Measurements from ENCODE around the gene LDB1. TPM values are rescaled to one million over a fixed set of nuclear protein-coding genes. Genes with fewer than 3 reads are reported as not detected.

LDB1 gene, protein sequence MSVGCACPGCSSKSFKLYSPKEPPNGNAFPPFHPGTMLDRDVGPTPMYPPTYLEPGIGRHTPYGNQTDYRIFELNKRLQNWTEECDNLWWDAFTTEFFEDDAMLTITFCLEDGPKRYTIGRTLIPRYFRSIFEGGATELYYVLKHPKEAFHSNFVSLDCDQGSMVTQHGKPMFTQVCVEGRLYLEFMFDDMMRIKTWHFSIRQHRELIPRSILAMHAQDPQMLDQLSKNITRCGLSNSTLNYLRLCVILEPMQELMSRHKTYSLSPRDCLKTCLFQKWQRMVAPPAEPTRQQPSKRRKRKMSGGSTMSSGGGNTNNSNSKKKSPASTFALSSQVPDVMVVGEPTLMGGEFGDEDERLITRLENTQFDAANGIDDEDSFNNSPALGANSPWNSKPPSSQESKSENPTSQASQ
- polyA plus RNA-seq = 24.8 TPM

DNA sequence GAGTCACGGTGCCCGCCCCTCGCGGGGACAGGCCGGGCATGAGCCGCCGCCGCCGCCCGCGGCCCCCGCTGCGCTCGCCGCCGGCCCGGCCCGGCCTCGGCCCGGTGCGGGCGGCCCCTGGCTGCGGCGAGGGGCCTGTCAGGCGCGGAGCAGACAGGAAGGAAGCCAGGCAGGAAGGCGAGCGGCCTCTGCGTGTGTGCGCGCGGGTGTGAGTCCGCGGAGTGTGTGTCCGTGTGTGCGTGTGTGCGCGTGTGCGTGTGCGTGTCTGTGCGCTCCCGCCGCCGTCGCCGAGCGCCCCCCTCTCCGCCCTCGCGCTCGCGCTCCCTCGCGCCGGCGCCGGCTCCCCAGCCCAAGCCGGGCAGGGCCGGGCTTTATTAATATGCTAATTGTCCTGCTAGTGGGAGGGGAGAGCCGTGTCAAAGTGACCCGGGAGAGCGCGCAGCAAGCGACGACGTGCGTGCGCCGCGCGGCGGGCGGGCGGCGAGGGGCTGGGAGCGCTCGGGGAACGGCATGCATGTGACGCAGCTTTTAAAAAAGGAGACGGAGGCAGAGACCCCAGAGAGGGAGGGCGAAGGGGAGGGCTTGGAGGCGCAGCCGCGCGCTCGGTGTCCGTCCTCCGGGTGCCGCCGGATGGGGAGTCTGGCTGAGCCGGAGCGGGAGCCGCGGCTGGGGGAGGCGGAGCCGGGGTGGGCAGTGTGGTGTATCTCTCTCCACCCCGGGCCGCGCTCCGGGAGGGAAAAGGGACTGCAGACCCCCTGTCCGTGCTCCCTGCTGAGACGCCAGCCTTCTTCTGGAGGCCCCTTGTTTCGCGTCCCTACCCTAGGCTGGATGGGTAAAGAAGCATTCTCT, at the start of gene LDB1:
LDB1 (minus strand) TSS at position 227 of the 849 bp plus-strand sequence. CDS start 258 bp downstream, outside the sequence.
- Mint-ChIP-seq H3K36me3 (no peaks in the 10 kb centered on the region), H3K27me3 (no peaks in the 10 kb centered on the region), H3K4me3 (peak within 1 kb of the TSS; percentile 82 to 98 (median 94)), H3K4me1 (peaks cover 17 to 35% (median 31%) of the 10 kb centered on the region in 3 donors), H3K27ac (peak within 1 kb of the TSS; percentile 94 to 97 (median 94)), H3K9me3 (no peaks in the 10 kb centered on the region)

DNA sequence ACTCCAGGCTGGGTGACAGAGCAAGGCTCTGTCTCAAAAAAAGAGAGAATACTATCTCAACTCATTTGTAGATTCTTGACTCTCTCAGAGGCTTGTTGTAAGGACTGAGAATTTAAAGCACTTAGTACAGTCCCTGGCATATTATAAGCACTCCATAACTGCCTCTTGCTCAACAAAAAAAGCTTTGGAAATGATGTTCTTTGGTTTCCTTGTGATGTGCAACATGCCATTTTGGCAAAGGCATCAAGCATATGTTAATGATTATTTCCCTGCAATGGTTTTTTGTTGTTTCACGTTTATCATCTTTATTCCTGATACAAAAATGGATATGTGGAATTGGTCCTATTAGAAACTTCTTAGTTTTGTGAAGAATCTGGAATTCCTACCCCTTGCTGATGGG, 47.7 kb upstream of the LDB1 start:
- peak overlapping the region in 1 of 4 donors; percentile 8 for H3K4me3 Mint-ChIP-seq
- peaks cover 2% of the 10 kb centered on the region for H3K36me3 Mint-ChIP-seq
- peaks cover 4 to 6% (median 5%) of the 10 kb centered on the region in 3 donors for H3K4me1 Mint-ChIP-seq
- H3K27me3 Mint-ChIP-seq = no peaks in the 10 kb centered on the region
- H3K9me3 Mint-ChIP-seq = no peaks in the 10 kb centered on the region
- no peak overlapping the region for H3K27ac Mint-ChIP-seq

DNA sequence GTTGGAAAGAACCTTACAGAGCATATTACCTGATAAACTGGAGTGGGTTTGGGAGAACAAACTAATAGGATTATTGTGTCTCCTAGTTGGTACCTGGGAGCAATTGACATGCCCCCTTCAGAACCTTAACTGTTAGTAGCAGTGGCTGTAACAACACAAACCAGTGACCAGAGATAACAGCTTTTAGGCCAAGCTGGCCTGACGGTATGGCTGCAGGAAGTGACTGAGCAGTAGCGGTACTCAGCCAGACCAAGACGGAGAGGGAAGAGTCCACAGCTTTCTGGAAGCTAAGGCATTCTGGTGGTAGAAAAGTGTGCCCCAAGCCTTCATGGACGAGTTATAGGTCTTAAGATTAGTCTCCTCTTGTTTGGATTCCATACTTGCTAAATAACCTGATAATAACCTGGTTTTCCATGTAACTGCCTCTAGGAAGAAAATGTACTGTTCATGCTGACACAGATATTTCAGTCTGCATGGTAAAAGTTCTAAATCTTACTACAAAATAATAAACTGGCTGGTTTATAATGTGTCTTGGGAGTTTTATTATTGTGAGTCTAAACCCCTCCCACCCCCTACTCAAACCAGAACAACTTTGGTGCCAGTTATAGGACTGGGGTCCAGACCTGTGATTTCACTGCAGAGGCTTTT, 43.3 kb upstream of the LDB1 start:
- Mint-ChIP-seq H3K4me1 (no peaks in the 10 kb centered on the region), H3K27me3 (no peaks in the 10 kb centered on the region), H3K9me3 (no peaks in the 10 kb centered on the region), H3K36me3 (peaks cover 2% of the 10 kb centered on the region), H3K27ac (no peak overlapping the region), H3K4me3 (no peak overlapping the region)

DNA sequence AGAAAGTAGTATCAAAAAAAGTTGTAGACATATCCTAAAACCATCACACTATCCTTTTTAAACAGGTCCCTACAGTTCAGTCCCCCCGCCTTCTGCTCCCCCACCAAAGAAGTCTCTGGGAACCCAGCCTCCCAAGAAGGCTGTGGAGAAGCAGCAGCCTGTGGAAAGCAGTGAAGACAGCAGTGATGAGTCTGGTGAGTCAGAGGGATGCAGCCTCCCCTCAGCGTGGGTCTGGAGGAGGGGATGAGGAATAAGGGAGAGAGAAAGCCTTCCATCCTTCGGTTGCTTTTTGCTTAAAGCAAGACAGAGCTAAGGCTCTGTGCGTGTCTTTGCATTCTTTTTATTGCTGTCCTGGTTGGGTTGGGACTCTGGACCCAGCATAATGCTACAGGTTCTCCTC, 39.7 kb upstream of the LDB1 start:
- H3K27ac Mint-ChIP-seq = no peak overlapping the region
- no peaks in the 10 kb centered on the region for H3K27me3 Mint-ChIP-seq
- H3K36me3 Mint-ChIP-seq = peaks cover 2% of the 10 kb centered on the region
- H3K4me3 Mint-ChIP-seq = no peak overlapping the region
- no peaks in the 10 kb centered on the region for H3K9me3 Mint-ChIP-seq
- peaks cover 0 to 3% (median 0%) of the 10 kb centered on the region in 3 donors for H3K4me1 Mint-ChIP-seq

DNA sequence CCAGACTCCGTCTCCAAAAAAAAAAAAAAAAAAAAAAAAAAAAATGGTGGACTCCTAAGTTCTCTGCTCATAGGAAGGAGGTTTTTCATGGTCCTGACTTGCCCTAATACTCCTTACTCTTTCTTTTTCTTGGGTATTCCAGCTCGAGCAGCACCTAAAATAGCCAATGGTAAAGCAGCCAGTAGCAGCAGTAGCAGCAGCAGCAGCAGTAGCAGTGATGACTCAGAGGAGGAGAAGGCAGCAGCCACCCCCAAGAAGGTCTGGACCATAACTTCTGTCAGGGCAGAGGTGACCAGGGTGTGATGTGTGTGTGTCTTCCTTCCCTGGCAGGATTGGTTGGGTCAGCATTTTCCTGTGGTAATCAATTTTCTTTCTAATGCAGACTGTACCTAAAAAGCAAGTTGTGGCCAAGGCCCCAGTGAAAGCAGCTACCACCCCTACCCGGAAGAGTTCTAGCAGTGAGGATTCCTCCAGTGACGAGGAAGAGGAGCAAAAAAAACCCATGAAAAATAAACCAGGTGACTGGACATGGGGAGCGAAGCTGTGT, 39.0 kb upstream of the LDB1 start:
- no peaks in the 10 kb centered on the region for H3K9me3 Mint-ChIP-seq
- no peaks in the 10 kb centered on the region for H3K27me3 Mint-ChIP-seq
- H3K4me1 Mint-ChIP-seq = peaks cover 0 to 7% (median 3%) of the 10 kb centered on the region in 3 donors
- no peak overlapping the region for H3K27ac Mint-ChIP-seq
- H3K36me3 Mint-ChIP-seq = peaks cover 2% of the 10 kb centered on the region
- H3K4me3 Mint-ChIP-seq = no peak overlapping the region

DNA sequence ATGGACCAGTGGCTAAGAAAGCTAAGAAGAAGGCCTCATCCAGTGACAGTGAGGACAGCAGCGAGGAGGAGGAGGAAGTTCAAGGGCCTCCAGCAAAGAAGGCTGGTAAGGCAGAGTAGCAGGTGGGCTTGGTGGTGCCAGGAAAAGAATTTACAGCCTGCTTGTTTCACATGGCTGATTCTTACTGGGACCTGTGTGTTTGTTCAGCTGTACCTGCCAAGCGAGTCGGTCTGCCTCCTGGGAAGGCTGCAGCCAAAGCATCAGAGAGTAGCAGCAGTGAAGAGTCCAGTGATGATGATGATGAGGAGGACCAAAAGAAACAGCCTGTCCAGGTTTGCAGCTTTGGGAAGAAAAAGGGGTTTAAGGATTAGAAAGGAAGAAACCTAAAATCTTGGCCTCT, 37.1 kb upstream of the LDB1 start:
- Mint-ChIP-seq H3K4me1 (peaks cover 11 to 15% (median 12%) of the 10 kb centered on the region in 3 donors), H3K36me3 (no peaks in the 10 kb centered on the region), H3K27ac (peak overlapping the region in 2 of 3 donors; percentile 42 to 63), H3K9me3 (no peaks in the 10 kb centered on the region), H3K27me3 (peaks cover 1% of the 10 kb centered on the region), H3K4me3 (peak overlapping the region in 2 of 4 donors; percentile 13 to 48)

DNA sequence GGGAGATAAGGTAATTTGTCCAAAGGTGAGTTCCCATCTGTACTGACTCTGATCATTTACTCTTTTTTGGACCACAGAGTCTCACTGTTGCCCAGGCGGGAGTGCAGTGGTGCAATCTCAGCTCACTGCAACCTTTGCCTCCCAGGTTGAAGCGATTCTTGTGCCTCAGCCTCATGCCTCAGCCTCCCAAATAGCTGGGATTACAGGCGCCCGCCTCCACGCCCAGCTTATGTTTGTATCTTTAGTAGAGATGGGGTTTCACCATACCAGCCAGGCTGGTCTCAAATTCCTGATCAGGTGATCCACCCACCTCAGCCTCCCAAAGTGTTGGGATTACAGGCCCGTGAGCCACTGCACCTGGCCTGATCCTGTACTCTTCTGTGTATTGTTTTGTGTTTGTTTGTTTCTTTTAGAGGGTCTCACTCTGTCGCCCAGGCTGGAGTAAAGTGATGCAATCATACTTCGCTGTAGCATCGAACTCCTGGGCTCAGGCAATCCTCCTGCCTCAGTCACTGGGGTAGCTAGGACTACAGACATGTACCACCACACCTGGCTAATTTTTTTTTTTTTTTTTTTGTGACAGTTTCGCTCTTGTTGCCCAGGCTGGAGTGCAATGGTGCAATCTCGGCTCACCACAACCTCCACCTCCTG, 34.4 kb upstream of the LDB1 start:
- H3K4me1 Mint-ChIP-seq = peaks cover 21 to 25% (median 22%) of the 10 kb centered on the region in 3 donors
- H3K36me3 Mint-ChIP-seq = peaks cover 3% of the 10 kb centered on the region
- H3K27ac Mint-ChIP-seq = peak overlapping the region in 1 of 3 donors; percentile 25

DNA sequence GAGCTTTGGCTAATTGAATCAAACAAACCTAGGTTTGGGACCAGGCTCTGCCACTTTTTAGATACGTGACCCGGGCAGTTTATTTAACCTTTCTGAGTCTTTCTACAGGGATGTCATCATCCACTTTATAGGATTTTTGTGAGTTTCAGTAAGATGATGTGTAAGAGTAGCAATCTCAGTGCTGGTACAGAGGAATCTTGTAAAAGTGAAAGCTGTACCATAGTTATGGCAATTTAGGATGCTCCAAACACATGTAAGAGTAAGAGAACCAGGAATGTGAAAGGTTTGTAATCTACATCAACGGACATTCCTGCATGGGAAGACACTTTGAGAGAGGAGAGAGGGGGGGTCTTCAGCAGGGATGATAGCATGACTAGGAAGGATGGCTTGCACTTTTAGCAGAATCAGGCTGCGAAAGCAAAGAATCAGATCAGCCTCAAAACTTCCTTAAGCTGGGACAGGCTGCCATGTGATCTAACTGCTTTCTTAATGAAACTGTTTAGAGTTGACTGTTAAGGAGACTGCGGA, 33.0 kb upstream of the LDB1 start:
- Mint-ChIP-seq H3K9me3 (no peaks in the 10 kb centered on the region), H3K27ac (peak overlapping the region in 2 of 3 donors; percentile 80 to 97), H3K27me3 (peaks cover 1% of the 10 kb centered on the region), H3K36me3 (peaks cover 6% of the 10 kb centered on the region), H3K4me1 (peaks cover 21 to 25% (median 22%) of the 10 kb centered on the region in 3 donors), H3K4me3 (peak overlapping the region; percentile 90 to 98 (median 96))

More for the DNA sequence above, 34.4 kb upstream of the LDB1 start:
- Mint-ChIP-seq H3K27me3 (peaks cover 1% of the 10 kb centered on the region), H3K9me3 (no peaks in the 10 kb centered on the region), H3K4me3 (peak overlapping the region in 2 of 4 donors; percentile 33 to 45)

DNA sequence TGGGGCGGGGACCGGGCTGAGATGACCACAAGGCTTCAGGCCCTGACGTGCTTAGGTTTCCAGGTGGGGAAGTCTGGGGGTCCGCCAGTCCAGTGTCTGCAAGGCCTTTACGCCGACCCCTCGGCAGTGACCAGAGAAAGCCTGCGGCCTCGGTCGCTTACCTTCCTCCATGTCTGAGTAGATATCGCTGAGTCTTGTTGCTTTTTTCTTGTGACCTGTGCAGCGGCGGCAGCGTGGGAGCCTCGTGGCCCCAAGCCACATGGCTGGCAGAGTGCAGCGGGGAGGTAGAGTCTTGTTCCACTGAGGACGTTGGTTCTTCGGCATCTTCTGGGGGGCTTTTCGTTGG, 32.4 kb upstream of the LDB1 start:
- peaks cover 6% of the 10 kb centered on the region for H3K36me3 Mint-ChIP-seq
- no peaks in the 10 kb centered on the region for H3K9me3 Mint-ChIP-seq
- peak overlapping the region; percentile 90 to 98 (median 96) for H3K4me3 Mint-ChIP-seq
- peak overlapping the region; percentile 80 to 98 (median 97) for H3K27ac Mint-ChIP-seq
- H3K4me1 Mint-ChIP-seq = peaks cover 21 to 25% (median 22%) of the 10 kb centered on the region in 3 donors
- peaks cover 1% of the 10 kb centered on the region for H3K27me3 Mint-ChIP-seq

DNA sequence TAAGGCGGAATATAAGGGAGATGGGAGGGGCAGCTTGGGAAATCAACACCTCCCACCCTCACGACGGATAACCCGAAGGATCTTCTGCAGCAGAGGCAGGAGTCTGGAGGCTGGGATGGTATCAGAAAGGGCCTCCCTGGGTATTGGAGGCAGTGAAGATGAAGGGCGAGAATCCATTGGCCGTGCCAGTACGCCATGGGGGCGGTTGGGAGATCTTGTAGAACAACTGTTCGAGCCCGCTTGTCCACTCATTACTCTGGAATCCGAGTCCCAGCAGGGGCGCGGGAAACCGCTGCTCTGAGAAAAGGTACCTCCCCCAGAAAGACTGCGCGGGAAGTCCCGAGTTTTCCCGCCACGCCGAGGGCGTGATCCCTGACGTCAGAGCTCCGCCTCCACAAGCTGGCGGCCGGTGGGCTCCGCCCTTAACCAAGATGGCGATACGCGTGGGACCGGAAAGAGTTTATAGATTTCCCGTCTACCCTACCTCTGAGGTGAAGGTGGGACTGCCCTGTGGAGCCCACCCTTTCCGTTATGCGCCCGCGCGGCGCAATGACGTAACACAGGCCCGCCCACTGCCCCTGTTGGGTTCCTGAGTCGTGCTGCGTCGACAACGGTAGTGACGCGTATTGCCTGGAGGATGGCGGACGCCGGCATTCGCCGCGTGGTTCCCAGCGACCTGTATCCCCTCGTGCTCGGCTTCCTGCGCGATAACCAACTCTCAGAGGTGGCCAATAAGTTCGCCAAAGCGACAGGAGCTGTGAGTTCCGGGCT, 31.8 kb upstream of the LDB1 start, which contains the start of gene NOLC1:
NOLC1 (plus strand) TSS at position 616 of the 771 bp plus-strand sequence; CDS start at position 638, 22 bp downstream.
- Mint-ChIP-seq H3K4me3 (peak within 1 kb of the TSS; percentile 90 to 98 (median 96)), H3K9me3 (no peaks in the 10 kb centered on the region), H3K4me1 (peaks cover 21 to 25% (median 22%) of the 10 kb centered on the region in 3 donors), H3K27ac (peak within 1 kb of the TSS; percentile 80 to 98 (median 97)), H3K27me3 (peaks cover 1% of the 10 kb centered on the region), H3K36me3 (peaks cover 6% of the 10 kb centered on the region)

DNA sequence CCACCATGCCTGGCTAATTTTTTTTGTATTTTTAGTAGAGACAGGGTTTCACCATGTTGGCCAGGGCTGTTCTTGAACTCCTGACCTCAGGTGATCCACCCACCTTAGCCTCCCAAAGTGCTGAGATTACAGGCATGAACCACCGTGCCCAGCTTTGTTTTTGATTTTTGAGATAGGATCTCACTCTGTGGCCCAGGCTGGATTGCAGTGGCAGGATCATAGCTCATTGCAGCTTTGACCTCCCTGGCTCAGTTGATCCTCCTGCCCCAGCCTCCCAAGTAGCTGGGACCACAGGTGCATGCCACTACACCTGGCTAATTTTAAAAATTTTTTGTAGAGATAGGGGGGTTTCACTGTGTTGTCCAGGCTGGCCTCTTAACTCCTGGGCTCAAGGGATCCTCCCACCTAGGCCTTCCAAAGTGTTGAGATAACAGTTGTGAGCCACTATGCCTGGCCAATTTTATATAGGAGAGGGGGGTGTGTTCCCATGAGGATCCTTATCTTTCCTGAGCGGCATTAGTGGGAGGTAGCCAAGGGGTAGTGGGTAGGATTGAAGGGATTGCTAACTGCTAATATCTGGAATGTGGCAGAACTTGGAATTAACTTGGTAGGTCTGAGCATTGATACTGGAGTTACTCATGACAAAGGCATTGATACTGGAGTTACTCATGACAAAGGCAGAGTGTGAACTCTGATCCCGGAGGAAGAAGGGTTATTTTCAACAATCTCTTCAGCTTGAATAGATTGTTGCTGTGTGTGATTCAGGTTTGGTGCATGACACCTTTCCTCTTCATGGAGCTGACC, 31.0 kb upstream of the LDB1 start:
- Mint-ChIP-seq H3K36me3 (peaks cover 6% of the 10 kb centered on the region), H3K9me3 (no peaks in the 10 kb centered on the region), H3K27ac (peak overlapping the region; percentile 93 to 98 (median 97)), H3K4me3 (peak overlapping the region; percentile 90 to 98 (median 96)), H3K27me3 (peaks cover 1% of the 10 kb centered on the region), H3K4me1 (peaks cover 19 to 25% (median 21%) of the 10 kb centered on the region in 3 donors)

DNA sequence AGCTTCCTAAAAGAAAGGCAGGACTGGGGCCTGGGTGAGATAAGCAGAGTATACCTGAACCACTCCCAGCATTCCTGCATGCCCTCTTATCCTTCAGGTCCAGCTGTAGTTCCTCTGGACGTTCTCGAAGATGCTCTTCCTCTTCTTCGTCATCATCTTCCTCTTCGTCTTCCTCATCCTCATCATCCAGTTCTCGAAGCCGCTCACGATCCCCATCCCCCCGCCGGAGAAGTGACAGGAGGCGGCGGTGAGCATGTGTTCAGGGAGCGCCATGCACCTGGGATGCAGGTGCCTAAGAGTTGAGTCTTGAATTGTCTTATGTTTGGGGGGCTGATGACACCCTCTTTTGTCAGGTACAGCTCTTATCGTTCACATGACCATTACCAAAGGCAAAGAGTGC, 28.1 kb upstream of the LDB1 start:
- no peak overlapping the region for H3K4me3 Mint-ChIP-seq
- peaks cover 6% of the 10 kb centered on the region for H3K36me3 Mint-ChIP-seq
- H3K27ac Mint-ChIP-seq = peak overlapping the region in 1 of 3 donors; percentile 34
- peaks cover 1% of the 10 kb centered on the region for H3K27me3 Mint-ChIP-seq
- peaks cover 17 to 19% (median 17%) of the 10 kb centered on the region in 3 donors for H3K4me1 Mint-ChIP-seq
- H3K9me3 Mint-ChIP-seq = no peaks in the 10 kb centered on the region

Data from IgD-negative memory B cell (primary cell).